ENCODE results near the gene SNX15.
"Not testable (repeated sequence)": the region's sequence is repeated elsewhere in the genome, so short reads cannot be mapped to it uniquely, and the experiment has no call there.

Gene SNX15

DNA sequence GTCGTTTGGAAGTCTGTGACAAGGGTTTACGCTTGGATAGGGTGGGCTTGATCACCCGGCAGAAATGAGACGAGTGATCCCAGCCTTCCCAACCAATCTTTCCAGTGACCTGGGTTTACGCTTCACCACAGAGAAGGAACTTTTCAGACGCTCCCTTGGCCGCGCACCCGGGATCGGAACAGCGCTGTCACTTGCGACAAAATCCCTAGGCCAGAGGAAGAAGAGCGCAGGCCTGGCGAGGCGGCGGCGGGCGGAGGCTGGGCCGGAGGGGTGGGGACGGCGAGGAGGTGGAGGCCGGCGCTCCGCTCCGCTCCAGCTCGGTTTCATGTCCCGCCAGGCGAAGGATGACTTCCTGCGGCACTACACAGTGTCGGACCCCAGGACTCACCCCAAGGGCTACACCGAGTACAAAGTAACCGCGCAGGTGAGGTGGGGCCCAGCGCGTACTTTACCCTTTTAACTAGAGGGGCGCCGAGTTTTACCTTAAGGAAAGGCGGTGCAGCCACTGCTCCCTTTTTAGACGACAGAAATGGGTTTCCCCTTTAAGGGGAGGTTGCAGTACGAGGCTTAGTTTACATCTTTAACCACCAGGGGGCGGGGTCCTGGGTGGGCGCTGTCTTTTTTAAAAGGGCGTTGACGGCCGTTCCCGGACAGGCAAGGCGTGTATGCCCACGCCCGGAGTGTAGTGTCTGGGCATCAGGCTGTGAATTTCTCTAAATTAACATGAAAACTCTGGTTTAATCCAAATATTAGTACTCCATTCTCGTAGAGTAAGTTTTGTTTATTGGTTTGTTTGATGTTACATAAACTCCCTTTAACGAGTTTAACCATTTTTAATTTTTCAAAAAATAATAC is at the start of gene SNX15:
Gene SNX15, plus strand, starts transcription at position 227 of the 855 bp plus-strand sequence. Its CDS starts 99 bp downstream, at position 326.
- peak; percentile 97 for DNase-seq

GRCh38 chr11:64983339-64983738 is 43.9 kb upstream of the SNX15 start:
- DNase-seq = not testable (repeated sequence)

GRCh38 chr11:64987998-64988854 is 39.0 kb upstream of the SNX15 start:
- no peak for DNase-seq

GRCh38 chr11:64989416-64989815 is 37.8 kb upstream of the SNX15 start:
- no peak for DNase-seq

- no peak for DNase-seq
Observed at GRCh38 chr11:64990222-64990923, 36.9 kb upstream of the SNX15 start.

GRCh38 chr11:64994318-64994717 is 32.9 kb upstream of the SNX15 start:
- no peak for DNase-seq

DNA sequence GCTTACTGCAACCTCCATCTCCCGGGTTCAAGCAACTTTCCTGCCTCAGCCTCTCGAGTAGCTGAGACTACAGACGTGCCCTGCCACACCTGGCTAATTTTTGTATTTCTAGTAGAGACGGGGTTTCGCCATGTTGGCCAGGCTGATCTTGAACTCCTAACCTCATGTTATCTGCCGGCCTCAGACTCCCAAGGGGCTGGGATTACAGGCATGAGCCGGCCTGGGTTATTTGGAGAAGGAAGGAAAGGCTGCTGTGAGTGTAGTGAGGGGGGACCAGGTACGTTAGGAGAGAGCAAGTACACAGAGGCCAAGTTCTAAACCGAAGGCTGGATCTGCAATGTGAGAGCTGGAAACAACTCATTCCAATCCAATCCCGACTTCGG is 30.9 kb upstream of the SNX15 start:
- no peak for DNase-seq

- DNase-seq = no peak
Observed at GRCh38 chr11:64996710-64997380, 30.4 kb upstream of the SNX15 start, which contains the start of gene BATF2. Gene BATF2, minus strand, starts transcription at chr11:64996971. Its CDS starts 57 bp downstream, at chr11:64996914.

DNA sequence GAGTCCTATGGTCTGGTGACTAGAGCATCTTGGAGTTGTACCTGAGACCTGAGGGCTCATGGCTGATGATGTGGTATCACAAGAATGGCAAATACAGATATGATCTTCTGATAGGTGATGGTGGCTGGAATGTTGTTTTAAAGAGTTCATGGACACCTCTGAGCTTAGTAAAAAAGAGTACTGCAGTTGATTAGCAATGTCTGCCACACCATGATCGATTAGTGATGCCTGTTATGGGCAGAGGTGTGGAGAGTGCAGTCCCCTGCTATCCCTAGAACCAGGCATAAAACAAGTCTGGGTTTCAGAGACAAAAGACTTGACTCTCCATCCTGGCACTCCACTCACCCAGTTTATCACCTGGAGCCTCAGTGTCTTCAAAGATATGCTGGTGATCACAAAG is 29.1 kb upstream of the SNX15 start:
- no peak for DNase-seq

- no peak for DNase-seq
Observed at GRCh38 chr11:64998690-64999431, 28.4 kb upstream of the SNX15 start.

DNA sequence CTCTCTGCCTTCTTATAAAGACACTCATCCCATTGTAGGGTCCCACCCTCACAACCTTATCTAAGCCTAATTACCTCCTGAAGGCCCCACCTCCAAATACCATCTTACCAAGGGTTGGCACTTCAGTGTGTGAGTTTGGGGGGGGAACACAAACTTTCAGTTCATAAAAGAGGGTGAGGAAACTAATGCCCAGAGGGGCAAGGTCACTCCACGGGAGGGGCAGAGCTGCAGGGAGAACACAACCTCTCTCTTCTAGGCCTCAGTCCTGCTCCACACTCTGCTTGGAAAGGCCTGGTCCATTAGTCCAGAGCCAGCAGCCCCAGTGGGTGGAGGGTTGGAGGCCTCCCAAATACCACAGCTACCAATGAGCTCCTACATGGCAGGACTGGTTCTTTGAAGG is 27.8 kb upstream of the SNX15 start:
- DNase-seq = no peak

DNA sequence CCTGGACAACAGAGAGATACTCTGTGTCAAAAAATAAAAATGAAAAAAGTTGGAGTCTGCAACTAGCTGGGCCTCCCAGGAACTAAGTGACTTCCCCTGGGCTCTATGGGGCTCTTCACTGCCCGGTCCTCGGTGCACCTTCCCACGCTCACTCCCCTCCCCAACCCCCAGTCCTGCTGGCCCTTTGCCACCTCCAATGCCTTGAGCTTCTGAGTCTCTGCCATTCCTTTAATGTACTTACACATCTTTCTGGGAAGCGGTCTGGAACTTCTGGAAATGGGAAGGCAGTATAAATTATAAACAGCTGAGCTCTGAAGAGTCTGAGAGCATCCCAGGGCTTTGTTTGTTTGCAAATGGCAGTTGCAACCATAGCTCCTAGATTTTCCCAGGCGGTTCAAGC is 24.5 kb upstream of the SNX15 start:
- no peak for DNase-seq

DNA sequence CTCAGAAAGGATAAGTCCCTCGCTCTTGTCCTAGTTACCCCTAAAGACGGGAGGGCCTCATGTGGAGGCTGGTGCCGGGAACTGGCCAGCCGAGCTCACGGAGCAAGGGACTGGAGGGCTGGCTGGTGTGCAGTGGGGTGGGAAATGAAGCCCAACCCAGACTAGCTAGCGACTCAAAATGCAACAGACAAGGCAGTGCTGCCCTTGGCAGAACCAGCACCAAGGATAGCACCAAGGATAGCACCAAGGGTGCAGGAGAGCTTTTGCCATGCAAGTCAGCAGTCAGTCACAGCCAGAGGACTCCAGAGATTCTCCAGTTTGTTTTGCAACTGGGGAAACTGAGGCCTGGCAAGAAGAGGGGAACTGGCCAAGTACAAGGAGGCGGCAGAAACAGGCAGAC is 24.0 kb upstream of the SNX15 start:
- no peak for DNase-seq

DNA sequence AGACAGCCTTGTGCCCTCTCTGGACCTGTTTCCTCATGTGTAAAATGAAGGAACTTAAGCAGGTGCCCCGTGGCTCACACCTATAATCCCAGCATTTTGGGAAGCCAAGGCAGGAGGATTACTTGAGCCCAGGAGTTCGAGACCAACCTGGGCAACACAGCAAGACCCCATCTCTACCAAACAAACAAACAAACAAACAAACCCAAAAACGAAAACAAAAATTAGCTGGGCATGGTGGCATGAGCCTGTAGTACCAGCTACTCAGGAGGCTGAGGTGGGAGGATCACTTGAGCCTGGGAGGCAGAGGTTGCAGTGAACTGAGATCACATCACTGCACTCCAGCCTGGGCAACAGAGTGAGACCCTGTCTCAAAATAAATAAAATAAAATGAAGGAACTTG is 23.3 kb upstream of the SNX15 start:
- not testable (repeated sequence) for DNase-seq

DNA sequence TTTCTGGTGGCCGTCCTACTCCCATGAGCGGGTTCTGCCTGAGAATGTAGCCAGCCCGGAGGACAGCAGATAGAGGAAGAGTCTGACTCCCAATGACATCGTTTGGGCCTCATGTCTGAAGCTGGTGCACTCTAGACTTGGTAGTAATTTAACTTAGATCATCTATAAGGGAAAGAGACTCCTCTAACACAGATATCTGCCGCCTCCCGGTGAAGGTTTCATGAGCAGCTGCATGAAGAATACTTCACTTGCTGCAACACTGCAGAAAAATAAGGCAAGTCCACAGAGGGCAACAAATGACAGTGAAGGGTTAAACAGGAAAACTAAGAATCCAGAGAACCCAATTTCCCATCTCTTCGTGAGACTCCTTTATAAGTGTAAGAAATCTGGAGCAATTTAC is 19.2 kb upstream of the SNX15 start:
- no peak for DNase-seq

DNA sequence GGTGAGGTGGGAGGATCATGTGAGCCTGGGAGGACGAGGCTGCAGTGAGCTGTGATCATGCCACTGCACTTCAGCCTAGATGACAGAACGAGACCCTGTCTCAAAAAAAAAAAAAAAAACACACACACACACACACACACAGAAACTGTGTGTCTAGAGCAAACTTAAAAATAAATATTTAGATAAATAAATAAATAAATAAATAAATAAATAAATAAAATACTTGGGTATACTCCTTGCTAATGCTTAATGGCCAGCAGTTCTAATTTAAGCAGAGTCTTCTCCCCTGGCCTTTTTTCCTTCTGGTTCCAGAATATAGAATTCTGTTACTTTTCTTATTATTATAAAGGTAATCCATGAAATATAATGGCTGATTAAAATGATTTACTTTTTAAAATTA is 18.4 kb upstream of the SNX15 start:
- DNase-seq = no peak

GRCh38 chr11:65013130-65013887 is 13.9 kb upstream of the SNX15 start:
- DNase-seq = peak; percentile 82

DNA sequence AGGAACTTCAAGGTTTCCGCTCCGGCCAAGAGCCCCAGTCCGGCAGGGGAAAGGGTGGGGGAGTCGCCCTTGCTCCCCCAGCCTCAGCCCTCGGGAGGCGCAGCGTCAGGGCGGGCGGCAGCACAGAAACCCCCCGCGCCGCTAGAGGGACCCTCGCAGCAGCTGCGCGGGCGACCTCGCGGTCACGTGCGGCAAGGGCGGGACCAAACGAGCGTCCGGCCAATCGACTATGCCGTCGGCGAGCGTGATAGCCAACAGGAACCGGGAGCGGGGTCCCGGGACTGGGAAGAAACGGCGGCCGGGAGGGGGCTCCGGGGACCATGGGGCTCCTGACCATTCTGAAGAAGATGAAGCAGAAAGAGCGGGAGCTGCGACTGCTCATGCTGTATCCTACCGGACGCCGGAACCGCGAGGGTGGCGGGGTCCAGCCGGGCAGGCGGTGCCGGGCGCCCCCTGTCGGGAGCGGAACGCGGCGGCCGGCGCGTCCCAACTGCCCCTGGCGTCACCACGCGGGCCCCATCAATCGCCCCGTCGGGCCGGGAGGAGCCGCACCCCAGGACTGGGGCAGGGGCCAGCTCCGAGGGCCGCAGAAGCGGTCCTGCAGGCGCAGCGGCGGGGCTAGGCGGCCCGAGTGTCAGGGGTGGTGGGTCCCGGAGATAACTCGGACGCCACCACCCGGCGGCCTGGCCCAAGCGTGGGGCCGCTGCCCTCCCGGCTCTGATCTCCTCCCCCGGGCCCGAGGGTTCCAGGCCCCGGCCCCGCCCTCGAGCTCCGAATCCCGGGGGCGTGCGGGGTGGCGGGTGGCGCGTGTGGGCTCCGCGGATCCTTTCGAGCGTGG is 13.1 kb upstream of the SNX15 start, which contains the start of gene ARL2:
Gene ARL2, plus strand, starts transcription at position 273 of the 838 bp plus-strand sequence. Its CDS starts 48 bp downstream, at position 321.
- peak; percentile 94 for DNase-seq

GRCh38 chr11:65014726-65015227 is 12.5 kb upstream of the SNX15 start:
- no peak for DNase-seq

GRCh38 chr11:65016705-65017104 is 10.5 kb upstream of the SNX15 start:
- DNase-seq = no peak
